Occipital lobe (tissue), 2 donors: ENCODE results near the gene ISG20. TPM values are rescaled to one million over a fixed set of nuclear protein-coding genes. Genes with fewer than 3 reads are reported as not detected.
"Not testable (repeated sequence)": the region's sequence is repeated elsewhere in the genome, so short reads cannot be mapped to it uniquely, and the experiment has no call there.

ENCODE experiments used
- DNase-seq: peaks from one replicate; lab custom pipeline; 2025; lab: John Stamatoyannopoulos, UW
- total RNA-seq: library from RNA; depleted of rRNA; stranded (reverse); fragments of >200 nt; gene quantifications from one replicate; pipeline ENCODE4 v1.2.3, GENCODE V29; 2014

Gene ISG20
- total RNA-seq, 1 donor from 2014 or later, result not detected

GRCh38 chr15:88636050-88636449, 2.8 kb upstream of the ISG20 start:
- DNase-seq, result no peak

GRCh38 chr15:88636654-88637053, 2.2 kb upstream of the ISG20 start:
- no peak for DNase-seq

- no peak for DNase-seq
These were observed 1.4 kb upstream of the ISG20 start for GRCh38 chr15:88637436-88637835.

GRCh38 chr15:88637841-88638625, 783 bp upstream of the ISG20 start:
- DNase-seq, result no peak

- DNase-seq, result no peak
These were observed 3.2 kb downstream of the ISG20 start for GRCh38 chr15:88641959-88642452.

- not testable (repeated sequence) for DNase-seq
These were observed 3.7 kb downstream of the ISG20 start for GRCh38 chr15:88642514-88642913.

- DNase-seq, result no peak
These were observed 5.9 kb downstream of the ISG20 start for GRCh38 chr15:88644741-88645140.

- DNase-seq, result no peak
These were observed 6.6 kb downstream of the ISG20 start for GRCh38 chr15:88645171-88646087.

GRCh38 chr15:88646088-88646405, 7.2 kb downstream of the ISG20 start:
- DNase-seq, result no peak

GRCh38 chr15:88646951-88647350, 8.1 kb downstream of the ISG20 start:
- no peak for DNase-seq

GRCh38 chr15:88647351-88648105, 8.7 kb downstream of the ISG20 start:
- DNase-seq, result no peak

GRCh38 chr15:88648357-88649214, 9.8 kb downstream of the ISG20 start:
- no peak for DNase-seq

GRCh38 chr15:88649286-88649733, 10.5 kb downstream of the ISG20 start:
- DNase-seq, result peak; percentile 59

GRCh38 chr15:88649753-88650551, 11.1 kb downstream of the ISG20 start:
- no peak for DNase-seq

GRCh38 chr15:88650556-88650955, 11.7 kb downstream of the ISG20 start:
- DNase-seq, result no peak

- no peak for DNase-seq
These were observed 12.4 kb downstream of the ISG20 start for GRCh38 chr15:88651136-88651732.

- no peak for DNase-seq
These were observed 13.2 kb downstream of the ISG20 start for GRCh38 chr15:88651971-88652370.

- DNase-seq, result no peak
These were observed 13.8 kb downstream of the ISG20 start for GRCh38 chr15:88652456-88653199.
